Stimulated activated CD8-positive, alpha-beta memory T cell treated with anti-CD3 and anti-CD28 coated beads, Interleukin-15, amount 100 ng/mL, for 4 hours (primary cell): ENCODE results near the gene PRR20A.
"Not testable (repeated sequence)": the region's sequence is repeated elsewhere in the genome, so short reads cannot be mapped to it uniquely, and the experiment has no call there.

ENCODE experiments used
- DNase-seq, 2 donors: peaks; one replicate each; pipeline ENCODE4 v3.0.0-alpha.2; 2020; ENCODE audit warnings: low read depth in 2 of 2

PRR20A gene

DNA sequence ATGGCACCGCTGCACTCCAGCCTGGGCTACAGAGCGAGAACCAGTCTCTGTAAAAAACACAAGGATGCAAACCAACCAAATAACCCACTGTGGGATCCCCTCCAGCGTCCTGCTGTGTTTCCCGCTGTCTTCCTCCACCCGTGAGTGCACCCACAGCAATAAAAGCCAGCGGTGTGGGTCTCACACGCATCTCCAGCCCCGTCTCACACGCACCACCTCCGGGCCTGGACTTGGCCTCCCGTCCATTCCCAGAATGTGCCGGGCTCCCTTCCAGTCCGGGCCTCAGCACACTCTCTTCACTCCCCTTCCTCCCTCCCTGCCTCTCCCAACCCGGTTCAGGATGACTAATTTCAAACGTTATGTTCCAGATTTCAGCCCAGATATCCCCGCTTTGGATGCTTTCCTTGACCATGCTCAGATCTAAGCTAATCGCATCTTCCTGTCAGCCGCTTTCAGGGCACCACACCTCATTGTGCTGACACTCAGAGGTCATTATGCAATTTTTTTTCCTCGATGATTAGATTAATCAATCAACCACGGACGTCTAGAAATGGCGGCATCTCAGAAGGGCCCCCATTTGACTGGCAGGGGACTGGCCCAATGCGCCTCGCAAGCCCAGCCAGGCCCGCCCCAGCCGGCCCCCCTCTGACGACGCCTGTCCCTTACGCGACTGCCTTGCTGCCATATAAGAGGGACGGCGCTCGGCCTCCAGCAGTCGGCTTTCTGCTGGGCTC is at the start of gene PRR20A:
TSS of gene PRR20A (plus strand) at position 684 of the 734 bp plus-strand sequence. CDS start 387 bp downstream, outside the sequence.
- not testable (repeated sequence) for DNase-seq

DNA sequence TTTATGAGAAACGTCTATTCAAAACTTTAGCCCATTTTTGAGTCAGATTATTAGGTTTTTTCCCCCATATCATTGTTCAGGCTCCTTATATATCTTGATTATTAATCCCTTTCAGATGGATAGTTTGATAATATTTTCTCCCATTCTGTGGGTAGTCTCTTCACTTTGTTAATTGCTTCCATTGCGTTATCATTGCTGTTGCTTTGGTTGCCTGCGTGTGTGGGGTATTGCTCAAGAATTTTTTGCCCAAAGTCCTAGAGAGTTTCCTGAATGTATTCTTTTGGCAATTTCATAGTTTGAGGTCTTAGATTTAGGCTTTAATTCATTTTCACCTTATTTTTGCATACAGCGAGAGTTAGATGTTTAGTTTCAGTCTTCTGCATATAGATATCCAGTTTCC is 25.8 kb upstream of the PRR20A start:
- no peak for DNase-seq

DNA sequence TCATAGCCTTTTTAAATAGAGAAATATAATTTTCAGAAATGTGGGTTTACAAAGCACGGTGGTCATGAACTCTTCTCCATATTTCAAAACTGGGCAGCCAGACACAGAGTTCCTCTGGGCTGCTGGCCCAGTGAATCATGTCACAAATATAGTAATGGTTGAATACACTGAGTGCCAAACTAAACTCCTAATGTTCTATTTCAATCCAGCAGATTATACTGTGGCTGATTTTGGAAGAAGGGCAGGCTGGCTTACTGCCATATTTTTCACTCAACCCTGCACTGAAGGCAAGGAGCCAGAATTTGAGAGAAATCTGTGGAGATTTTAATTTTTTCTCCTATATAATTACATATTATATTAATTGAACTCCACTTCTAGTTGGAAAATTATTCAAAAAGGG is 17.0 kb upstream of the PRR20A start:
- no peak for DNase-seq

DNA sequence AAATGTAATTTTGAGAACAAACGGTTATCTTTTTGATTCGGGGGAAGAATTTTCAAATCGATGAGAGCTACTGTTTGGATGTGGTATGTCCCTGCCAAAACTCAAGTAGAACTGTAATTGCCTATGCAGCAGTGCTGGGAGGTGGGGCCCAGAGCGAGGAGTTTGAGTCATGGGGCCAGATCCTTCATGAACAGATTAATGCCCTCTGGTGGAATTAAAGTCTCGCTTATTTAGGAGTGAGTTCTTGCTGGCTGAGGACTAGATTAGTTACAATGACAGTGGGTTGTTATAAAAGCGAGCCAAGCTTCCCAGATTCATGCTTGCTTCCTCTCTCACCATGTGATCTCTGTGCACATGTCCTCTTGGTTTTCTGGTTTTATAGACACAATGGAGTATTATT is 11.8 kb upstream of the PRR20A start:
- DNase-seq: no peak

DNA sequence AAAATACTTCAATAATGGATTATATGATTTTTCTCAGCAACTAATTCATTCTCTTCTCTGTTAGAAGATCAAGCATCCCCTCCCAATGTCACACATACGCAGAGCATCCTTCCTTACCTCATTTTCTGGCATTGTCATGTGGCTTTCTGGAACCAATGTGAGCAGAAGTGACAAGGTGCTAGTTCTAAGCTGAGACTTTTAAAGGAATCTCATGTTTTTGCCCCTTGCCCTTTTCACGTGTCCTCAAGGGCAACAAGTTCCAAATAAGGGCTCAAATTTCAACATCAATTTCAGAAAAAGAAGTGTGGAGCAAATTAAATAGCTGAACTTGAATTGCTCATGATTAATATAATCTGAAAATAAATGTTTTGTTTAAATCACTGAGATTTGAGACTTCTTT is 4.6 kb upstream of the PRR20A start:
- DNase-seq: no peak

DNA sequence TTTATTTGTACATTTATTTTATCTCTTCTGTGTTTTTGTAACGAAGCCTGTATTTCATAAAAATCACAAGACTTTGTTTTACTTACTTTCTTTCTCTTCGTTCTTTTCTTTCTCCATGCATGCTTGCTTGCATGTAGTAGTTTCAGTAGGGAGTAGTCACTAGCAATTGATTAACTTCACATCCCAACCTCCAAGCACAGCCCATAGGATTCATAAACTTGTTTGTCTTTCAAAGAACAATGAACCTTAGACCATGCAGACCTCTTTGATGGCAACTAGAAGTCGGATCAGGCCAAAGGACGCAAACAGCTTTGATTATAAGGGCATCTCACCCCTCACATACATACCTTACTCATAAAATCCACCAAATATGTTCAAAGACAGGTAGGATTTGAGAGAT is 3.1 kb upstream of the PRR20A start:
- DNase-seq: no peak

DNA sequence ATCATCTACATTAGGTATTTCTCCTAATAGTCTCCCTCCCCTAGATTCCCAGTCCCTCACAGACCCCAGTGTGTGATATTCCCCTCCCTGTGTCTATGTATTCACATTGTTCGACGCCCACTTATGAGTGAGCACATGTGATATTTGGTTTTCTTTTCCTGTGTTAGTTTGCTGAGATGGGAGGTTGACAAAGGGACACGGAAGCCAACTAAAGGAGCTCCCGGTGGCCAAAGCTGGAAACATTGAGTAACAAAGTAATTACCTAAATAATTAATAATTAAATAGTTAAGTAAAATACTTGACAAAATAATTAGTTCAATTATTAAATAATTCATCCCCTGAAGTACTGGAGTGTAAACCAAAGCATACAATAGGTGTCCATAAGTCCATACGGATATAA is 1.7 kb upstream of the PRR20A start:
- DNase-seq: no peak

DNA sequence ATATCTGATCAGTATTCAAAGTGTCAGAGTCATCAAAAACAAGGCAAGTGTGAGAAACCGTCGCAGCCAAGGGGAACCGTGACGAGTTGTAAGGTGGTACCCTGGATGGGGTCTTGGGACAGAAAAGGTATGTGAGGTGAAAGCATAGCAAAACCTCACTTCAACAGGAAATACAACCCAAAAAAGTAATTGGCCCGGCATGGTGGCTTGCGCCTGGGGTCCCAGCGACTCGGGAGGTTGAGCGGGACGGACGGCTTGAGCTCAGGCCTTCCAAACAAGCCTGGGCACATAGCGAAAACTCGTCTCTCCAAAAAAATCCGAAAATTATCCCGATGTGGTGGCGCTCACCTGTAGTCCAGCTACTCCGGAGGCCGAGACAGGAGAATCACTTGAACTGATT is 937 bp upstream of the PRR20A start:
- DNase-seq: not testable (repeated sequence)

DNA sequence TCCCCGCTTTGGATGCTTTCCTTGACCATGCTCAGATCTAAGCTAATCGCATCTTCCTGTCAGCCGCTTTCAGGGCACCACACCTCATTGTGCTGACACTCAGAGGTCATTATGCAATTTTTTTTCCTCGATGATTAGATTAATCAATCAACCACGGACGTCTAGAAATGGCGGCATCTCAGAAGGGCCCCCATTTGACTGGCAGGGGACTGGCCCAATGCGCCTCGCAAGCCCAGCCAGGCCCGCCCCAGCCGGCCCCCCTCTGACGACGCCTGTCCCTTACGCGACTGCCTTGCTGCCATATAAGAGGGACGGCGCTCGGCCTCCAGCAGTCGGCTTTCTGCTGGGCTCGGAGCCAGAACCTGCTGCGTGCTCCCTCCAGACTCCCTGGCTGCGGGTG is 6.5 kb downstream of the PRR20A start, which contains the start of gene PRR20B:
TSS of gene PRR20B (plus strand) at position 301 of the 400 bp plus-strand sequence. CDS start 387 bp downstream, outside the sequence.
- DNase-seq: not testable (repeated sequence)

DNA sequence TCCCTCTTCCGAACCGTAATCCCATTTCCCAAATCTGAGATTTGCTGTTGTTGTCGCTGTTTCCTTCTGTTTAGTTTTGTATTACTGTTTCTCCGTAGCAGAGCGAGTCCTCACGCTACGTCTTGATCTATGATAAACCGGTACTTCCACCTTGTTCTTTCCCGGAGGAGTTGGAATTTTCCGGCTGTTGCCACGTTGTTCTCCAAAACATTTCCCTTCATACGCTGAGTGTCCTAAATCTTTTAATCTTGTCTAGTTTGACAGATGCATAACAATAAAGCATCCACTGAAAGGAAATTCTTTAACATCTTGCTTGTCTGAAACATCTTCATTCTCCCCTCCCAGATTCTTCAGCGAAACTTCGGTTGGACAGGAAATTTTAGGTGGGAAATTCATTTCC is 7.4 kb downstream of the PRR20A start:
- DNase-seq: not testable (repeated sequence)

DNA sequence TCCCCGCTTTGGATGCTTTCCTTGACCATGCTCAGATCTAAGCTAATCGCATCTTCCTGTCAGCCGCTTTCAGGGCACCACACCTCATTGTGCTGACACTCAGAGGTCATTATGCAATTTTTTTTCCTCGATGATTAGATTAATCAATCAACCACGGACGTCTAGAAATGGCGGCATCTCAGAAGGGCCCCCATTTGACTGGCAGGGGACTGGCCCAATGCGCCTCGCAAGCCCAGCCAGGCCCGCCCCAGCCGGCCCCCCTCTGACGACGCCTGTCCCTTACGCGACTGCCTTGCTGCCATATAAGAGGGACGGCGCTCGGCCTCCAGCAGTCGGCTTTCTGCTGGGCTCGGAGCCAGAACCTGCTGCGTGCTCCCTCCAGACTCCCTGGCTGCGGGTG is 13.0 kb downstream of the PRR20A start, which contains the start of gene PRR20C:
TSS of gene PRR20C (plus strand) at position 301 of the 400 bp plus-strand sequence. CDS start 387 bp downstream, outside the sequence.
- not testable (repeated sequence) for DNase-seq

DNA sequence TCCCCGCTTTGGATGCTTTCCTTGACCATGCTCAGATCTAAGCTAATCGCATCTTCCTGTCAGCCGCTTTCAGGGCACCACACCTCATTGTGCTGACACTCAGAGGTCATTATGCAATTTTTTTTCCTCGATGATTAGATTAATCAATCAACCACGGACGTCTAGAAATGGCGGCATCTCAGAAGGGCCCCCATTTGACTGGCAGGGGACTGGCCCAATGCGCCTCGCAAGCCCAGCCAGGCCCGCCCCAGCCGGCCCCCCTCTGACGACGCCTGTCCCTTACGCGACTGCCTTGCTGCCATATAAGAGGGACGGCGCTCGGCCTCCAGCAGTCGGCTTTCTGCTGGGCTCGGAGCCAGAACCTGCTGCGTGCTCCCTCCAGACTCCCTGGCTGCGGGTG is 19.6 kb downstream of the PRR20A start, which contains the start of gene PRR20D:
TSS of gene PRR20D (plus strand) at position 301 of the 400 bp plus-strand sequence. CDS start 387 bp downstream, outside the sequence.
- DNase-seq: not testable (repeated sequence)

DNA sequence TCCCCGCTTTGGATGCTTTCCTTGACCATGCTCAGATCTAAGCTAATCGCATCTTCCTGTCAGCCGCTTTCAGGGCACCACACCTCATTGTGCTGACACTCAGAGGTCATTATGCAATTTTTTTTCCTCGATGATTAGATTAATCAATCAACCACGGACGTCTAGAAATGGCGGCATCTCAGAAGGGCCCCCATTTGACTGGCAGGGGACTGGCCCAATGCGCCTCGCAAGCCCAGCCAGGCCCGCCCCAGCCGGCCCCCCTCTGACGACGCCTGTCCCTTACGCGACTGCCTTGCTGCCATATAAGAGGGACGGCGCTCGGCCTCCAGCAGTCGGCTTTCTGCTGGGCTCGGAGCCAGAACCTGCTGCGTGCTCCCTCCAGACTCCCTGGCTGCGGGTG is 26.2 kb downstream of the PRR20A start, which contains the start of gene PRR20E:
TSS of gene PRR20E (plus strand) at position 301 of the 400 bp plus-strand sequence. CDS start 387 bp downstream, outside the sequence.
- not testable (repeated sequence) for DNase-seq

DNA sequence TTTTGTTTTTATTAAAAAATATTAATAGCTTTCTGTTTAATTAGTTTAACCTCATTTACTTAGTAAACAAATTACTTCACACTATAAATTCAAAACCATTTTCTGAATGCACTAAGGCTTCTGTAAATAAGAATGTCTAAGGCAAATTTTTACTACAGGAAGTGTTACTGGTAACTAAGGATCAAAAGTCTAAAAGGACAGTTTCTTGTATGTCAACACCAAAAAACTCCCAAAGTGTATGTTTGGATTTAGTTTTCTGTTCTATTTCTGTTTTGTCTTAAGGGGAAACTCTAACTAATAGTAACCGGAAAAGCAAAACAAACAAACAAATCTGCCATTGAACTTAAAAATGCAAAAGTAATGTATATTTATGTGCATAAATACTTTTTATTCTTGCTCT is 50.9 kb downstream of the PRR20A start:
- no peak for DNase-seq
